HG02938 (cell line): Measurements from ENCODE around the gene RFX3.

Experiments
- ATAC-seq: cut with Tn5 transposase; IDR thresholded peaks from one replicate; pipeline ENCODE4 v1.9.1; 2021; ENCODE audit warnings: mild to moderate bottlenecking, moderate library complexity; ENCODE audit not compliant: unreplicated experiment

RFX3 gene

GRCh38 chr9:3436629-3437420 lies 89.0 kb downstream of the RFX3 start:
- ATAC-seq = no peak

- no peak for ATAC-seq
Measured at GRCh38 chr9:3435732-3436131, 90.1 kb downstream of the RFX3 start.

- ATAC-seq = no peak
Measured at GRCh38 chr9:3434594-3434993, 91.2 kb downstream of the RFX3 start.

- ATAC-seq = no peak
Measured at GRCh38 chr9:3433754-3434153, 92.0 kb downstream of the RFX3 start.

- no peak for ATAC-seq
Measured at GRCh38 chr9:3433066-3433465, 92.7 kb downstream of the RFX3 start.

- ATAC-seq = no peak
Measured at GRCh38 chr9:3431890-3432289, 93.9 kb downstream of the RFX3 start.

GRCh38 chr9:3419893-3420292 lies 105.9 kb downstream of the RFX3 start:
- ATAC-seq = no peak

- no peak for ATAC-seq
Measured at GRCh38 chr9:3415906-3416305, 109.9 kb downstream of the RFX3 start.

- ATAC-seq = no peak
Measured at GRCh38 chr9:3413984-3414383, 111.8 kb downstream of the RFX3 start.

GRCh38 chr9:3410461-3410860 lies 115.3 kb downstream of the RFX3 start:
- ATAC-seq = no peak

GRCh38 chr9:3409453-3409852 lies 116.3 kb downstream of the RFX3 start:
- ATAC-seq = no peak

GRCh38 chr9:3403315-3403714 lies 122.5 kb downstream of the RFX3 start:
- no peak for ATAC-seq

- no peak for ATAC-seq
Measured at GRCh38 chr9:3401221-3401954, 124.4 kb downstream of the RFX3 start.

GRCh38 chr9:3398232-3398648 lies 127.6 kb downstream of the RFX3 start:
- peak; percentile 66 for ATAC-seq

GRCh38 chr9:3397766-3398165 lies 128.0 kb downstream of the RFX3 start:
- peak; percentile 30 for ATAC-seq

- no peak for ATAC-seq
Measured at GRCh38 chr9:3391414-3391813, 134.4 kb downstream of the RFX3 start.

- ATAC-seq = no peak
Measured at GRCh38 chr9:3386753-3387152, 139.0 kb downstream of the RFX3 start.

- peak; percentile 97 for ATAC-seq
Measured at GRCh38 chr9:3385871-3386270, 139.9 kb downstream of the RFX3 start.

GRCh38 chr9:3371842-3372241 lies 154.0 kb downstream of the RFX3 start:
- no peak for ATAC-seq

GRCh38 chr9:3370715-3371114 lies 155.1 kb downstream of the RFX3 start:
- no peak for ATAC-seq

- ATAC-seq = no peak
Measured at GRCh38 chr9:3367185-3367584, 158.6 kb downstream of the RFX3 start.

- ATAC-seq = no peak
Measured at GRCh38 chr9:3361689-3362392, 164.0 kb downstream of the RFX3 start.
